Thoracic aorta (tissue), 2 donors: Measurements from ENCODE around the gene DHCR7. TPM values are rescaled to one million over a fixed set of nuclear protein-coding genes. Genes with fewer than 3 reads are reported as not detected.

ENCODE experiments used
- ATAC-seq: fragments of 150-250 bp; one replicate; pipeline ENCODE4 v1.8.0; 2017; ENCODE audit warnings: low read depth; ENCODE audit not compliant: insufficient number of reproducible peaks, low FRiP score
- DNase-seq: peaks from one replicate; pipeline ENCODE4 v3.0.0-alpha.2; 2020; ENCODE audit warnings: low spot score
- H3K27ac ChIP-seq, 2 donors: fragments of 200-600 bp; sonication (generic); 1 replicate in 1 of 2; 2 replicates in 1 of 2; pipeline ENCODE4 v1.5.1; 2016; ENCODE audit warnings: mild to moderate bottlenecking in 2 of 2, moderate library complexity in 2 of 2
- H3K27me3 ChIP-seq: fragments of 200-600 bp; sonication (generic); replicated peaks from 2 replicates; pipeline ENCODE4 v1.6.0; 2016; ENCODE audit warnings: mild to moderate bottlenecking; ENCODE audit not compliant: insufficient read depth
- H3K36me3 ChIP-seq: fragments of 200-600 bp; sonication (generic); one replicate; pipeline ENCODE4 v1.5.1; 2016
- H3K4me1 ChIP-seq, 2 donors: fragments of 200-600 bp; sonication (generic); 1 replicate in 1 of 2; 2 replicates in 1 of 2; pipeline versions ENCODE4 v1.5.1 to v1.6.0; 2016; ENCODE audit warnings: low read depth in 2 of 2, mild to moderate bottlenecking in 1 of 2; ENCODE audit not compliant: control insufficient read depth in 1 of 2
- H3K4me3 ChIP-seq: fragments of 200-600 bp; sonication (generic); 2 replicates; pipeline ENCODE4 v1.5.1; 2016; ENCODE audit warnings: mild to moderate bottlenecking
- H3K9me3 ChIP-seq: fragments of 200-600 bp; sonication (generic); 2 replicates; pipeline ENCODE4 v1.5.1; 2016
- CTCF ChIP-seq: fragments of 200-600 bp; sonication (generic); IDR thresholded peaks from one replicate; pipeline ENCODE4 v1.5.1; 2019; ENCODE audit warnings: antibody characterized with exemption
- total RNA-seq, 2 donors: library from RNA; depleted of rRNA; stranded (reverse); fragments of >200 nt; gene quantifications; one replicate each; pipeline versions ENCODE4 v1.1.0 to v1.2.3, GENCODE V29; 2016

Gene DHCR7
- total RNA-seq, 2 donors from 2014 or later = 6.6 to 17.6 TPM

GRCh38 chr11:71387784-71388636, 60.2 kb downstream of the DHCR7 start:
- no peaks in the 10 kb centered on the region for H3K27me3 ChIP-seq
- H3K36me3 ChIP-seq = no peaks in the 10 kb centered on the region
- no peak overlapping the region for H3K27ac ChIP-seq
- no peak overlapping the region for H3K4me3 ChIP-seq
- TF ChIP-seq CTCF = no peak
- no peaks in the 10 kb centered on the region for H3K9me3 ChIP-seq
- no peak for ATAC-seq
- H3K4me1 ChIP-seq = no peaks in the 10 kb centered on the region
- no peak for DNase-seq

GRCh38 chr11:71387200-71387599, 61.0 kb downstream of the DHCR7 start:
- Histone ChIP-seq H3K4me3 (no peak overlapping the region), H3K36me3 (no peaks in the 10 kb centered on the region), H3K9me3 (no peaks in the 10 kb centered on the region), H3K4me1 (no peaks in the 10 kb centered on the region), H3K27ac (no peak overlapping the region), H3K27me3 (no peaks in the 10 kb centered on the region)
- DNase-seq = no peak
- no peak for TF ChIP-seq CTCF
- ATAC-seq = no peak

GRCh38 chr11:71386202-71386601, 62.0 kb downstream of the DHCR7 start:
- ATAC-seq = no peak
- Histone ChIP-seq H3K9me3 (no peaks in the 10 kb centered on the region), H3K4me3 (no peak overlapping the region), H3K4me1 (no peaks in the 10 kb centered on the region), H3K36me3 (no peaks in the 10 kb centered on the region), H3K27me3 (no peaks in the 10 kb centered on the region), H3K27ac (no peak overlapping the region)
- no peak for DNase-seq
- no peak for TF ChIP-seq CTCF

GRCh38 chr11:71385091-71385490, 63.1 kb downstream of the DHCR7 start:
- H3K4me3 ChIP-seq = no peak overlapping the region
- no peak overlapping the region for H3K27ac ChIP-seq
- H3K27me3 ChIP-seq = no peaks in the 10 kb centered on the region
- DNase-seq (no peak), ATAC-seq (no peak)
- H3K36me3 ChIP-seq = no peaks in the 10 kb centered on the region
- no peak for TF ChIP-seq CTCF
- H3K4me1 ChIP-seq = no peaks in the 10 kb centered on the region
- no peaks in the 10 kb centered on the region for H3K9me3 ChIP-seq

GRCh38 chr11:71384561-71384960, 63.6 kb downstream of the DHCR7 start:
- TF ChIP-seq CTCF = no peak
- DNase-seq (no peak), ATAC-seq (no peak)
- H3K27ac ChIP-seq = no peak overlapping the region
- no peak overlapping the region for H3K4me3 ChIP-seq
- H3K27me3 ChIP-seq = no peaks in the 10 kb centered on the region
- H3K36me3 ChIP-seq = no peaks in the 10 kb centered on the region
- no peaks in the 10 kb centered on the region for H3K9me3 ChIP-seq
- no peaks in the 10 kb centered on the region for H3K4me1 ChIP-seq

Other genes with a start within 250 kb of the DHCR7 start
- gene SHANK2, start 195.8 kb downstream of the DHCR7 start, total RNA-seq = under 1 TPM in 1 of 2 donors, not detected in 1; 0.99 TPM
- 100 to 1,000 TPM in 1 of 2 donors, 10 to 100 TPM in 1; 68.0 to 112 TPM for gene NADSYN1, start 4.8 kb upstream of the DHCR7 start, total RNA-seq
- gene KRTAP5-7, start 78.9 kb upstream of the DHCR7 start, total RNA-seq = not detected
- gene KRTAP5-8, start 89.6 kb upstream of the DHCR7 start, total RNA-seq = under 1 TPM in 1 of 2 donors, not detected in 1; 0.68 TPM
- not detected for gene KRTAP5-9, start 100.0 kb upstream of the DHCR7 start, total RNA-seq
- not detected for gene KRTAP5-10, start 117.2 kb upstream of the DHCR7 start, total RNA-seq
- gene KRTAP5-11, start 134.5 kb upstream of the DHCR7 start, total RNA-seq = not detected